ENCODE data around the gene MRPS12.

The MRPS12 gene

DNA sequence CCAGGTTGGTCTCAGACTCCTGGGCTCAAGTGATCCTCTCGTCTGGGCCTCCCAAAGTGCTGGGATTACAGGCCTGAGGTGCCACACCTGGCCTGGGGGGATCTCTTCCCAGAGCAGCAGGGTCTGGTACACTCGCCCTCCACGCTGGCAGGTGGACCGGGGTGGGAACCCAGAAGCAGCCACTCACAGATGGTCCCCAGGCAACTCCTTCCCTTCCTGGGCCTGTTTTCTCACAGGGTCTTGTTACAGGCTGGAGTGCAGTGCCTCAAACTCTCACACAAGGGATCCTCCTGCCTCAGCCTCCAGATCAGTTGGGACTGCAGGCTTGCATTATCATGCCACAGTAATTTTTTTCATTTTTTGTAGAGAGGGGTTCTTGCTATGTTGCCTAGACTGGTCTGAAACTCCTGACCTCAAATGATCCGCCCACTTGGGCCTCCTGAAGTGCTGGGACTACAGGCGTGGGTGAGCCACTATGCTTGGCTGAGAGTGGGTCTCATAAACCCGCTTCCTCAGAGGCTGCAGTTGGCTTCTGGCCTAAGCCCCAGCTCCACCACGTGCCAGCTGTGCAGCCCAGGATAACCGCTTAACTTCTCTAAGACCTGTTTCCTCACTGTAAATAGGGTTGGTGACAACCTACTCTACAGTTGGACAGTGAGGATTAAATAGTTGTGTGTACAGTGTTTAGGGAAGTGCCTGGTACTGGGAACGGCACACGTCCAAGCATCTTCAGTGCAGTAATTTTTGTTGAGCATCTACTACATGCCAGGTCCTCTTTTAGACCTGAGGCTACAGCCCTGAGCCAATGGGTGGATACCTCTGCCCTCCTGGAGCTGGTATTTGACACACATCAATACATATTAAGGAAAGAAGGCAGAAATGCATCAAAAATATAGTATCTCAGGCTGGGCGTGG, 17.9 kb upstream of the MRPS12 start:
- H3K27me3 ChIP-seq (replicated peaks), result peaks cover 2% of the 10 kb centered on the region
- H3K27ac ChIP-seq, result no peak overlapping the region
- in situ Hi-C loops (cut with HindIII; ENCODE audit: low pct_ligation_motif_present, low sequenced_read_pairs), result no loop called here
- TF ChIP-seq, protein P1, sequence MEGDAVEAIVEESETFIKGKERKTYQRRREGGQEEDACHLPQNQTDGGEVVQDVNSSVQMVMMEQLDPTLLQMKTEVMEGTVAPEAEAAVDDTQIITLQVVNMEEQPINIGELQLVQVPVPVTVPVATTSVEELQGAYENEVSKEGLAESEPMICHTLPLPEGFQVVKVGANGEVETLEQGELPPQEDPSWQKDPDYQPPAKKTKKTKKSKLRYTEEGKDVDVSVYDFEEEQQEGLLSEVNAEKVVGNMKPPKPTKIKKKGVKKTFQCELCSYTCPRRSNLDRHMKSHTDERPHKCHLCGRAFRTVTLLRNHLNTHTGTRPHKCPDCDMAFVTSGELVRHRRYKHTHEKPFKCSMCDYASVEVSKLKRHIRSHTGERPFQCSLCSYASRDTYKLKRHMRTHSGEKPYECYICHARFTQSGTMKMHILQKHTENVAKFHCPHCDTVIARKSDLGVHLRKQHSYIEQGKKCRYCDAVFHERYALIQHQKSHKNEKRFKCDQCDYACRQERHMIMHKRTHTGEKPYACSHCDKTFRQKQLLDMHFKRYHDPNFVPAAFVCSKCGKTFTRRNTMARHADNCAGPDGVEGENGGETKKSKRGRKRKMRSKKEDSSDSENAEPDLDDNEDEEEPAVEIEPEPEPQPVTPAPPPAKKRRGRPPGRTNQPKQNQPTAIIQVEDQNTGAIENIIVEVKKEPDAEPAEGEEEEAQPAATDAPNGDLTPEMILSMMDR (IDR thresholded peaks at IDR 0.05; ENCODE audit: low read depth, low read length, missing control alignments), result no peak
- H3K36me3 ChIP-seq (replicated peaks), result peaks cover under 1% of the 10 kb centered on the region
- H3K4me3 ChIP-seq (ENCODE audit: low read depth, low read length), result no peak overlapping the region
- no peak for DNase-seq

DNA sequence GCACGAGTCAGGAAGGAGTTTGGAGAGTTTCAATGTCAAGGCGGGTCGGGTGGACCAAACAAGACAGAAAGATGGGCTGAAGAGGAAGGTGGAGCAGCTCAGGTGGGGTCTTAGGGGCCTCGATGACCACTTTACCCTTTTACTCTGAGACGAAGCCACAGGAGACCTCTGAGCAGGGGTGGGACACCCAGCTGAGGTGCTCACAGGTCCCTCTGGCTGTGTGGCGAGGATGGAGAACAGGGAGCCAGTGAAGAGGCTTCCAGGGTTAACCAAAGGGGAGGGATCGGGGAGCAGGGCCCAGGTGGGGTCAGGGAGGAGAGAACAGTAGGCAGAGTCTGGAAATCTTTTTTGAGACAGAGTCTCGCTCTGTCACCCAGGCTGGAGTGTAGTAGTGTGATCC, 16.8 kb upstream of the MRPS12 start:
- no peak for DNase-seq
- no peaks in the 10 kb centered on the region for H3K36me3 ChIP-seq (replicated peaks)
- no peak overlapping the region for H3K27ac ChIP-seq
- H3K27me3 ChIP-seq (replicated peaks), result peaks cover 2% of the 10 kb centered on the region
- in situ Hi-C loops (cut with HindIII; ENCODE audit: low pct_ligation_motif_present, low sequenced_read_pairs), result no loop called here
- H3K4me3 ChIP-seq (ENCODE audit: low read depth, low read length), result no peak overlapping the region
- TF ChIP-seq, protein P1 (IDR thresholded peaks at IDR 0.05; ENCODE audit: low read depth, low read length, missing control alignments), result no peak

DNA sequence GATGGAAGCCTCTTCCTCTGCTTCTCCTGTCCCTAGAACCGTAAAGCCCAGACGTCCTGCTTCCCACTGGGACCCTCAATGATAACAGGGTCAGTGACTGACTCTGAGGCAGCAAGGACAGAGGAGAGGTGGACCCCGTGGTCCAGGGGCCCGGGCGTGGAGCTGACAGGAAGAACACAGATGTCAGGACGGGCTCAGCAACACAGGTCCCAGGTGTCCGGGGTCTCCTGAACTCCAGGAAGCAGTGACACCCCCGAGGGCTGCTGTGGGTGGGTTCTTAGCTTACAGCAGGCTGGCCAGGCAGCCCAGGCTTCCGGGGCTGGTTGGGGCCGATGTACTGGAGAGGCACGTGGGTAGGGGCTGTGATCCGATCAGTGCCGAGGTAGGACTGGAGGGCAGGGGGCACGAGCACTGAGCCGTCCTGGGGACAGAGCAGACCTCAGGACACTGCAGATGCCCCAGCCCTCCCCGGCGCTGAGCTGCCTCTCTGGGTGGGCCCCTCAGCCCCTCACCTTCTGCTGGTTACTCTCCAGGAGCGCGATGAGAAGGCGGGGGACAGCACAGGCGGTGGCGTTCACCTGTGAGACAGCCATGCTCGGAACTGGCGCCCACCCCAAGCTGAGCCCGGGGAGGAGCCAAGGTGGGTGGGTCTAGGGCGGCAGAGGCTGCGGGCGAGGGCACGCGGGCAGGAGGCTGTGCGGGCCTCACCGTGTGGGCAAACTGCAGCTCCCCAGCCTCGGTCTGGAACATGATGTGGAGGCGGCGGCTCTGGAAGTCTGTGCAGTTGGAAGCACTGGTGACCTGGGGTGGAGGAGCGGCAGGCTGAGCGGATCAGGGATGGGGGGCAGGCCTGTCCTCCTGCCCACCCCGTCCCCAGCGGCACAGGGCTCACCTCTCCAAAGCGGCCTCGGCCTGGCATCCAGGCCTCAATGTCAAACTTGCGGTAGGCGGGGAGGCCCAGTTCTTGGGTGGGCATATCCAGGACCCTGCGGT, 15.1 kb upstream of the MRPS12 start:
- Histone ChIP-seq H3K27me3 (replicated peaks) (peaks cover 2% of the 10 kb centered on the region), H3K4me3 (ENCODE audit: low read depth, low read length) (no peak overlapping the region), H3K36me3 (replicated peaks) (no peaks in the 10 kb centered on the region), H3K27ac (no peak overlapping the region)
- TF ChIP-seq, protein P1 (IDR thresholded peaks at IDR 0.05; ENCODE audit: low read depth, low read length, missing control alignments), result no peak
- in situ Hi-C loops (cut with HindIII; ENCODE audit: low pct_ligation_motif_present, low sequenced_read_pairs), result no loop called here
- no peak for DNase-seq

DNA sequence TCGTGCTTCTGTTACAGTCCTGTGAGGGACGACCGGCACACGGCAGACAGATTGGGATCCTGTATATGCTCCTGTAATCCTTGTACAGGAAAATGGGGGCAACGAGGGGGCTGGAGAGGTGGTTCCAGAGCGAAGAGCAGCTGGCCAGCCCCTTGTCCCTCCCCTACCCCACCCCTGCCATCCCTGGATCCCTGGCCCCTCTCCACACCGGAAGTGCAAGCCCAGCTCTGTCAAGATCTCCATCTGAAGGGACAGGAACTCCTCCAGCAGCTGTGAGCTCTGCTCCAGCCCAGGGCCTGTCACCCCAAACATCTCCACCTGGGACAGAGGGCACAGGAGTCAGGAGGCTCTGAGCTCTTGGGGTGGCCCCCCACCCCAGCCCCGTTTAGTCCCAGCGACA, 13.2 kb upstream of the MRPS12 start:
- Histone ChIP-seq H3K27ac (no peak overlapping the region), H3K36me3 (replicated peaks) (peaks cover 9% of the 10 kb centered on the region), H3K27me3 (replicated peaks) (no peaks in the 10 kb centered on the region), H3K4me3 (ENCODE audit: low read depth, low read length) (no peak overlapping the region)
- in situ Hi-C loops (cut with HindIII; ENCODE audit: low pct_ligation_motif_present, low sequenced_read_pairs), result no loop called here
- TF ChIP-seq, protein P1 (IDR thresholded peaks at IDR 0.05; ENCODE audit: low read depth, low read length, missing control alignments), result no peak
- DNase-seq, result no peak

DNA sequence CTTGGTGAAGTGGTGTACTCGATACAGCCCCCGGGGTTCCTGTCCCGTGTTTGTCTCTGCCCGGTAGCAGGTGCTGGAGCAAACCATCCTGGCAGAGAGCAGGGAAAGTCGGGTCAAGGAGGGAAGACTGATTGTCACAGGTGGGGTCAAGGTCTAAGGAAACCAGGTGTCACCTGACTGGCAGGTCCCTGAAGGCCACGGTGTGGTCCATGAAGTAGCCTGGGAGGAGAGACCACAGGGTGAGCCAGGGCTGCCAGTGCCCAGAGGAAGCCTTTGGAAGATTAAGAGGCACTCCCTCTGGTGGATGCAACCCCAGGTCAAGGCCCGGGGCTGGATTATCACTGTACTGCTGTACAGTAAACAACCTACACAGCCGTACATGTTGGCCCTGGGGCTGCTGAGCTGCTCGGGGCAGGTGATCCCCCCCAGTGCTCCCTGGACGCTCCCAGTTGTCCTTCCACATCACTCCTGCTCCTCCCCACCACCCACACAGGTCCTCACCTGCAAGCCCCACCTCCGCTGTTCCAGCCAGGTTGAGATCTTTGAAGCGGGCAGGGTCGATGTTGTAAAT, 12.7 kb upstream of the MRPS12 start:
- Histone ChIP-seq H3K27ac (no peak overlapping the region), H3K36me3 (replicated peaks) (peaks cover 10% of the 10 kb centered on the region), H3K27me3 (replicated peaks) (no peaks in the 10 kb centered on the region), H3K4me3 (ENCODE audit: low read depth, low read length) (no peak overlapping the region)
- TF ChIP-seq, protein P1 (IDR thresholded peaks at IDR 0.05; ENCODE audit: low read depth, low read length, missing control alignments), result peak; percentile 35
- no peak for DNase-seq
- in situ Hi-C loops (cut with HindIII; ENCODE audit: low pct_ligation_motif_present, low sequenced_read_pairs), result no loop called here
